Astrocyte (in vitro differentiated cells and primary cell): ENCODE results near the gene GFER.

Experiments used
- CTCF ChIP-seq: IDR thresholded peaks from 2 replicates; pipeline ENCODE4 v1.5.1; 2011; ENCODE audit warnings: low read depth, mild to moderate bottlenecking, inconsistent platforms, low read length, moderate library complexity; ENCODE audit not compliant: insufficient read depth
- EZH2 ChIP-seq: IDR thresholded peaks from 2 replicates; pipeline ENCODE4 v1.6.1; 2012; ENCODE audit warnings: mild to moderate bottlenecking, low read length, inconsistent platforms; ENCODE audit not compliant: insufficient read depth

- TF ChIP-seq CTCF (no peak), EZH2 (no peak)
Measured at GRCh38 chr16:1938316-1938715, 45.7 kb upstream of the GFER start.
